Mesenteric fat pad (tissue), 1 donor: ENCODE measurements around the gene ZNF205. TPM values are rescaled to one million over a fixed set of nuclear protein-coding genes. Genes with fewer than 3 reads are reported as not detected.

Source experiments
- DNase-seq: peaks from one replicate; pipeline ENCODE4 v3.0.0-alpha.2; 2020; ENCODE audit warnings: low spot score
- total RNA-seq: library from RNA; stranded (reverse); fragmentation: NEBNext Ultra II Directional; extraction: Animal tissue kit (Norgen Biotek cat#: 25700); gene quantifications from one replicate; pipeline ENCODE4 v1.2.1, GENCODE V29; 2021
- donor health status: DM: yes; HTN: yes; CAD: no.

Gene ZNF205
- total RNA-seq, 1 donor from 2014 or later, result 6.1 TPM

- DNase-seq, result no peak
Observed at GRCh38 chr16:3084969-3085670, 27.3 kb upstream of the ZNF205 start.

GRCh38 chr16:3085868-3086595 lies 26.4 kb upstream of the ZNF205 start:
- no peak for DNase-seq

- peak; percentile 88 for DNase-seq
Observed at GRCh38 chr16:3086596-3087242, 25.7 kb upstream of the ZNF205 start.

- DNase-seq, result peak; percentile 89
Observed at GRCh38 chr16:3087243-3088235, 24.8 kb upstream of the ZNF205 start.

GRCh38 chr16:3088450-3088849 lies 23.9 kb upstream of the ZNF205 start:
- no peak for DNase-seq

- DNase-seq, result no peak
Observed at GRCh38 chr16:3088925-3089716, 23.3 kb upstream of the ZNF205 start.

- DNase-seq, result no peak
Observed at GRCh38 chr16:3089717-3090592, 22.4 kb upstream of the ZNF205 start.

GRCh38 chr16:3091551-3091950 lies 20.8 kb upstream of the ZNF205 start:
- DNase-seq, result no peak

GRCh38 chr16:3092501-3092941 lies 19.9 kb upstream of the ZNF205 start:
- DNase-seq, result no peak

GRCh38 chr16:3094289-3095027 lies 17.9 kb upstream of the ZNF205 start:
- no peak for DNase-seq

- no peak for DNase-seq
Observed at GRCh38 chr16:3095869-3096268, 16.5 kb upstream of the ZNF205 start.

- no peak for DNase-seq
Observed at GRCh38 chr16:3096362-3096761, 16.0 kb upstream of the ZNF205 start.

- no peak for DNase-seq
Observed at GRCh38 chr16:3097266-3097665, 15.1 kb upstream of the ZNF205 start.

GRCh38 chr16:3098459-3099394 lies 13.7 kb upstream of the ZNF205 start, which contains the start of gene ZSCAN10:
Gene ZSCAN10, minus strand, starts transcription at chr16:3099294. Its CDS starts 6,357 bp downstream, at chr16:3092937.
- DNase-seq, result no peak

GRCh38 chr16:3099395-3099731 lies 13.0 kb upstream of the ZNF205 start:
- no peak for DNase-seq

- DNase-seq, result peak; percentile 96
Observed at GRCh38 chr16:3099732-3100499, 12.5 kb upstream of the ZNF205 start.
